PFSK-1 (cell line): ENCODE data around the gene PROKR1.

Experiments
- FOXP2 ChIP-seq: optimal IDR thresholded peaks from 2 replicates; pipeline ENCODE3; 2011; ENCODE audit warnings: borderline replicate concordance, control low read depth, inconsistent platforms; ENCODE audit not compliant: insufficient read depth; ENCODE audit errors: extremely low read length, extremely low read depth
- POLR2AphosphoS5 ChIP-seq: IDR thresholded peaks from 2 replicates; pipeline ENCODE4 v1.6.1; 2012; ENCODE audit warnings: low read depth, mild to moderate bottlenecking, control low read depth, low read length, moderate library complexity
- SIN3A ChIP-seq: IDR thresholded peaks from 2 replicates; pipeline ENCODE4 v1.6.1; 2012; ENCODE audit warnings: mild to moderate bottlenecking, low read length, moderate library complexity, borderline replicate concordance; ENCODE audit not compliant: insufficient read depth
- TAF1 ChIP-seq: IDR thresholded peaks from 2 replicates; pipeline ENCODE4 v1.6.1; 2012; ENCODE audit warnings: low read length, control low read depth, borderline replicate concordance; ENCODE audit not compliant: insufficient read depth
- TF ChIP-seq, protein P1 (sequence below), 2 experiments: IDR thresholded peaks; 2 replicates each; pipeline versions ENCODE4 v1.6.1 to v1.8.0; 2011 to 2012; ENCODE audit warnings: low read depth in 2 of 2, low read length in 2 of 2, control low read depth in 1 of 2, inconsistent platforms in 1 of 2, mild to moderate bottlenecking in 1 of 2, moderate library complexity in 1 of 2; ENCODE audit not compliant: insufficient read depth in 1 of 2

GRCh38 chr2:68663371-68664156, 20.2 kb downstream of the PROKR1 start:
- TF ChIP-seq, protein P1, sequence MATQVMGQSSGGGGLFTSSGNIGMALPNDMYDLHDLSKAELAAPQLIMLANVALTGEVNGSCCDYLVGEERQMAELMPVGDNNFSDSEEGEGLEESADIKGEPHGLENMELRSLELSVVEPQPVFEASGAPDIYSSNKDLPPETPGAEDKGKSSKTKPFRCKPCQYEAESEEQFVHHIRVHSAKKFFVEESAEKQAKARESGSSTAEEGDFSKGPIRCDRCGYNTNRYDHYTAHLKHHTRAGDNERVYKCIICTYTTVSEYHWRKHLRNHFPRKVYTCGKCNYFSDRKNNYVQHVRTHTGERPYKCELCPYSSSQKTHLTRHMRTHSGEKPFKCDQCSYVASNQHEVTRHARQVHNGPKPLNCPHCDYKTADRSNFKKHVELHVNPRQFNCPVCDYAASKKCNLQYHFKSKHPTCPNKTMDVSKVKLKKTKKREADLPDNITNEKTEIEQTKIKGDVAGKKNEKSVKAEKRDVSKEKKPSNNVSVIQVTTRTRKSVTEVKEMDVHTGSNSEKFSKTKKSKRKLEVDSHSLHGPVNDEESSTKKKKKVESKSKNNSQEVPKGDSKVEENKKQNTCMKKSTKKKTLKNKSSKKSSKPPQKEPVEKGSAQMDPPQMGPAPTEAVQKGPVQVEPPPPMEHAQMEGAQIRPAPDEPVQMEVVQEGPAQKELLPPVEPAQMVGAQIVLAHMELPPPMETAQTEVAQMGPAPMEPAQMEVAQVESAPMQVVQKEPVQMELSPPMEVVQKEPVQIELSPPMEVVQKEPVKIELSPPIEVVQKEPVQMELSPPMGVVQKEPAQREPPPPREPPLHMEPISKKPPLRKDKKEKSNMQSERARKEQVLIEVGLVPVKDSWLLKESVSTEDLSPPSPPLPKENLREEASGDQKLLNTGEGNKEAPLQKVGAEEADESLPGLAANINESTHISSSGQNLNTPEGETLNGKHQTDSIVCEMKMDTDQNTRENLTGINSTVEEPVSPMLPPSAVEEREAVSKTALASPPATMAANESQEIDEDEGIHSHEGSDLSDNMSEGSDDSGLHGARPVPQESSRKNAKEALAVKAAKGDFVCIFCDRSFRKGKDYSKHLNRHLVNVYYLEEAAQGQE (IDR thresholded peaks at IDR 0.05; ENCODE audit: insufficient read depth in 1 of 2, low read depth in 2 of 2, low read length in 2 of 2), result no peak
- no peak for TF ChIP-seq SIN3A
- TF ChIP-seq POLR2AphosphoS5, result no peak
- TF ChIP-seq TAF1, result no peak
- TF ChIP-seq FOXP2, result no peak
